Sigmoid colon (tissue), 7 donors: ENCODE data around the gene KSR1. TPM values are rescaled to one million over a fixed set of nuclear protein-coding genes. Genes with fewer than 3 reads are reported as not detected.

Source experiments
- DNase-seq: peaks from one replicate; pipeline ENCODE4 v3.0.0-alpha.2; 2019
- H3K27ac ChIP-seq, 4 donors: fragments of 200-600 bp; sonication (generic); one replicate each; pipeline ENCODE4 v1.5.1; 2016 to 2019; ENCODE audit warnings: mild to moderate bottlenecking in 1 of 4
- H3K27me3 ChIP-seq, 3 donors: fragments of 200-600 bp; sonication (generic); one replicate each; pipeline ENCODE4 v1.5.1; 2019; ENCODE audit warnings: mild to moderate bottlenecking in 1 of 3
- H3K36me3 ChIP-seq, 4 donors: fragments of 200-600 bp; sonication (generic); one replicate each; pipeline ENCODE4 v1.5.1; 2016 to 2019
- H3K4me1 ChIP-seq, 4 donors: fragments of 200-600 bp; sonication (generic); one replicate each; pipeline ENCODE4 v1.5.1; 2017 to 2019
- H3K4me3 ChIP-seq, 4 donors: fragments of 200-600 bp; sonication (generic); one replicate each; pipeline ENCODE4 v1.5.1; 2017 to 2019; ENCODE audit warnings: mild to moderate bottlenecking in 2 of 4, moderate library complexity in 1 of 4
- H3K9me3 ChIP-seq, 4 donors: fragments of 200-600 bp in 3 of 4; sonication (generic) in 3 of 4; one replicate each; pipeline versions ENCODE4 v1.5.1 to v1.6.1; 2013 to 2019
- EP300 ChIP-seq, 4 donors: sonication (generic); formaldehyde crosslinking; IDR thresholded peaks; one replicate each; pipeline ENCODE4 v1.6.1; 2017; ENCODE audit warnings: antibody characterized with exemption in 4 of 4
- POLR2A ChIP-seq, 2 donors: fragments of 450-650 bp; IDR thresholded peaks; one replicate each; pipeline ENCODE4 v1.6.1; 2016; ENCODE audit warnings: antibody characterized with exemption in 2 of 2, mild to moderate bottlenecking in 2 of 2, moderate library complexity in 2 of 2
- POLR2AphosphoS5 ChIP-seq, 4 donors: sonication (generic); formaldehyde crosslinking; IDR thresholded peaks; one replicate each; pipeline ENCODE4 v1.6.1; 2017; ENCODE audit warnings: antibody characterized with exemption in 4 of 4
- WGBS, 2 donors: extraction: QIAGEN DNeasy Blood & Tissue Kit; methylation state at CpG; one replicate each; pipeline ENCODE4 v1.1.7; 2013; 5-methylcytosine and 5-hydroxymethylcytosine counted together
- intact Hi-C: fragments of 100-400 bp; cut with DNase I; formaldehyde crosslinking; loops from one replicate; pipeline ENCODE4 v1.15.1; 2023
- polyA plus RNA-seq, 3 donors: library from polyadenylated mRNA; stranded (reverse); fragments of 200-250 nt; gene quantifications; one replicate each; pipeline ENCODE4 v1.2.3, GENCODE V29; 2013
- total RNA-seq, 4 donors: library from RNA; depleted of rRNA; stranded (reverse); fragments of >200 nt; gene quantifications; one replicate each; pipeline ENCODE4 v1.1.0, GENCODE V29; 2016
- TF ChIP-seq, protein P1 (sequence below), 4 experiments: fragments of 450-650 bp in 3 of 4; fragments of 200-600 bp in 1 of 4; IDR thresholded peaks; one replicate each; pipeline ENCODE4 v1.5.1; 2016 to 2019; ENCODE audit warnings: antibody characterized with exemption in 4 of 4, mild to moderate bottlenecking in 3 of 4, moderate library complexity in 2 of 4
- donor health status: healthy with polysubstance abuse.
- donor health status: Bipolar disorder and iron deficiency.
- donor health status: healthy.

KSR1 gene
- total and polyA plus RNA-seq, 7 donors = 4.2 to 25.8 (median 18.2) TPM

- Histone ChIP-seq H3K4me1 (peaks cover 0 to 36% (median 14%) of the 10 kb centered on the region in 4 donors), H3K27me3 (no peaks in the 10 kb centered on the region), H3K27ac (peak overlapping the region in 3 of 4 donors; percentile 12 to 63 (median 16)), H3K4me3 (no peak overlapping the region), H3K9me3 (no peaks in the 10 kb centered on the region), H3K36me3 (peaks cover 0 to 7% (median 0%) of the 10 kb centered on the region in 4 donors)
- no peak for TF ChIP-seq POLR2A (IDR thresholded peaks at IDR 0.05)
- TF ChIP-seq, protein P1, sequence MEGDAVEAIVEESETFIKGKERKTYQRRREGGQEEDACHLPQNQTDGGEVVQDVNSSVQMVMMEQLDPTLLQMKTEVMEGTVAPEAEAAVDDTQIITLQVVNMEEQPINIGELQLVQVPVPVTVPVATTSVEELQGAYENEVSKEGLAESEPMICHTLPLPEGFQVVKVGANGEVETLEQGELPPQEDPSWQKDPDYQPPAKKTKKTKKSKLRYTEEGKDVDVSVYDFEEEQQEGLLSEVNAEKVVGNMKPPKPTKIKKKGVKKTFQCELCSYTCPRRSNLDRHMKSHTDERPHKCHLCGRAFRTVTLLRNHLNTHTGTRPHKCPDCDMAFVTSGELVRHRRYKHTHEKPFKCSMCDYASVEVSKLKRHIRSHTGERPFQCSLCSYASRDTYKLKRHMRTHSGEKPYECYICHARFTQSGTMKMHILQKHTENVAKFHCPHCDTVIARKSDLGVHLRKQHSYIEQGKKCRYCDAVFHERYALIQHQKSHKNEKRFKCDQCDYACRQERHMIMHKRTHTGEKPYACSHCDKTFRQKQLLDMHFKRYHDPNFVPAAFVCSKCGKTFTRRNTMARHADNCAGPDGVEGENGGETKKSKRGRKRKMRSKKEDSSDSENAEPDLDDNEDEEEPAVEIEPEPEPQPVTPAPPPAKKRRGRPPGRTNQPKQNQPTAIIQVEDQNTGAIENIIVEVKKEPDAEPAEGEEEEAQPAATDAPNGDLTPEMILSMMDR (IDR thresholded peaks at IDR 0.05) = no peak
- TF ChIP-seq EP300 (IDR thresholded peaks at IDR 0.05) = no peak
- no peak for TF ChIP-seq POLR2AphosphoS5 (IDR thresholded peaks at IDR 0.05)
- no peak for DNase-seq
- WGBS, 2 donors = 78 to 82% methylated on average over 10 of the region's 10 CpGs
- intact Hi-C loops = loop anchor here (5.0 kb wide), 1 partner anchor 121 kb away; the partner anchor contains the start of gene KSR1
These were observed 121.9 kb downstream of the KSR1 start for GRCh38 chr17:27577884-27578717.

DNA sequence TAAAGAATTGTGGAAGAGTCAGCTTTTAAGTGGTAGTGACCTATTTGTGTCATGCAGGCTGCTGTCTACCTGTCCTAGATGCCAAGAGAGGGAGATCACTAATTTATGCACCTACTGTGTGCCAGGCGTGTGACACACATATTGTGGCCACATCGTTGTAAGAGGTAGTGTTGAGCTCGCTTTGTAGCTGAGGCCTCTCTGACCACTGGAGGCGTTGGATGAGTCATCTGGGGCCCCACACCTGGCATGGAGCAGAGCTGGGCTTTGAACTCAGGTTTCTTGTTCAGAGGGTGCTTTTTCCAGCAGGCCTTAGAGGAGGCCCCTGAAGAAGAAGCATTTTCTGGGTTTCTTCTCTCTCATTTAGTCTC, 122.5 kb downstream of the KSR1 start:
- TF ChIP-seq POLR2A (IDR thresholded peaks at IDR 0.05) (no peak), POLR2AphosphoS5 (IDR thresholded peaks at IDR 0.05) (no peak), EP300 (IDR thresholded peaks at IDR 0.05) (no peak)
- TF ChIP-seq, protein P1 (IDR thresholded peaks at IDR 0.05) = no peak
- Histone ChIP-seq H3K9me3 (no peaks in the 10 kb centered on the region), H3K36me3 (peaks cover 0 to 11% (median 0%) of the 10 kb centered on the region in 4 donors), H3K27me3 (no peaks in the 10 kb centered on the region), H3K4me1 (peaks cover 0 to 32% (median 14%) of the 10 kb centered on the region in 4 donors), H3K4me3 (no peak overlapping the region), H3K27ac (no peak overlapping the region)
- intact Hi-C loops = loop anchor here (5.0 kb wide), 1 partner anchor 121 kb away; the partner anchor contains the start of gene KSR1
- DNase-seq = no peak
- 66 to 74% methylated on average over 4 of the region's 4 CpGs for WGBS, 2 donors

GRCh38 chr17:27579304-27579703, 123.1 kb downstream of the KSR1 start:
- H3K27ac ChIP-seq = no peak overlapping the region
- peaks cover 0 to 16% (median 0%) of the 10 kb centered on the region in 4 donors for H3K36me3 ChIP-seq
- no peaks in the 10 kb centered on the region for H3K9me3 ChIP-seq
- H3K4me3 ChIP-seq = no peak overlapping the region
- intact Hi-C loops = loop anchor here (5.0 kb wide), 1 partner anchor 122 kb away; the partner anchor contains the start of gene KSR1
- peaks cover 0 to 28% (median 14%) of the 10 kb centered on the region in 4 donors for H3K4me1 ChIP-seq
- TF ChIP-seq, protein P1 (IDR thresholded peaks at IDR 0.05) = no peak
- TF ChIP-seq EP300 (IDR thresholded peaks at IDR 0.05) (no peak), POLR2A (IDR thresholded peaks at IDR 0.05) (no peak)
- DNase-seq = no peak
- 85 to 89% methylated on average over 3 of the region's 3 CpGs for WGBS, 2 donors
- no peaks in the 10 kb centered on the region for H3K27me3 ChIP-seq

GRCh38 chr17:27579897-27580321, 123.7 kb downstream of the KSR1 start:
- Histone ChIP-seq H3K9me3 (no peaks in the 10 kb centered on the region), H3K4me3 (no peak overlapping the region), H3K36me3 (peaks cover 0 to 16% (median 0%) of the 10 kb centered on the region in 4 donors), H3K27me3 (no peaks in the 10 kb centered on the region), H3K27ac (no peak overlapping the region), H3K4me1 (peaks cover 0 to 28% (median 14%) of the 10 kb centered on the region in 4 donors)
- 93% methylated on average over 4 of the region's 4 CpGs for WGBS, 2 donors
- TF ChIP-seq POLR2AphosphoS5 (IDR thresholded peaks at IDR 0.05) (no peak), EP300 (IDR thresholded peaks at IDR 0.05) (no peak), POLR2A (IDR thresholded peaks at IDR 0.05) (no peak)
- no peak for DNase-seq
- intact Hi-C loops = loop anchor here (5.0 kb wide), 1 partner anchor 123 kb away; the partner anchor contains the start of gene KSR1

GRCh38 chr17:27581016-27581415, 124.8 kb downstream of the KSR1 start:
- Histone ChIP-seq H3K27me3 (no peaks in the 10 kb centered on the region), H3K4me3 (no peak overlapping the region), H3K9me3 (no peaks in the 10 kb centered on the region), H3K27ac (no peak overlapping the region), H3K36me3 (peaks cover 0 to 19% (median 1%) of the 10 kb centered on the region in 4 donors), H3K4me1 (peaks cover 0 to 28% (median 14%) of the 10 kb centered on the region in 4 donors)
- DNase-seq = no peak
- intact Hi-C loops = no loop called here
- WGBS, 2 donors = 90 to 93% methylated on average over 6 of the region's 6 CpGs
- TF ChIP-seq, protein P1 (IDR thresholded peaks at IDR 0.05) = no peak
- TF ChIP-seq EP300 (IDR thresholded peaks at IDR 0.05) (no peak), POLR2AphosphoS5 (IDR thresholded peaks at IDR 0.05) (no peak), POLR2A (IDR thresholded peaks at IDR 0.05) (no peak)
